COLO668 (cell line): Measurements from ENCODE around the gene DDX39A.
"Not testable (repeated sequence)": the region's sequence is repeated elsewhere in the genome, so short reads cannot be mapped to it uniquely, and the experiment has no call there.

ENCODE experiments used
- DNase-seq: peaks from one replicate; lab custom pipeline; 2025; ENCODE audit not compliant: unreplicated experiment; lab: John Stamatoyannopoulos, UW

The DDX39A gene

DNA sequence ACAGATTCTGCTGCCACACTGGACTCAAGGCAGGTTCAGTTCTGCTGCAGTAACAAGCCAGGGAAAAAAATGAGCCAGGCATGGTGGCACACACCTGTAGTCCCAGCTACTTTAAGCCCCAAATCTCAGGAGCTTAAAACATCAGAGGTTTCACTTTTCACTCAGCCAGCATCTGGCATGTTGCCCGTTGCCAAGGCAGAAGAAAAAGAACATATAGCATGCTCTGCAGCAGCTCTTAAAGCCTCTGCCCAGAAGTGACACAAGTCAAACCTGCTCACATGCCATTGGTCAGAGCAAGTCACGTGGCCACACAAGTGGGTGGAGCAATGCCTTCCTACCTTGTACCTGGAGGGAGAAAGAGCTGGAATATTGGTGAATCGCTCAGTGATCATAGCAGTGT lies 52.6 kb downstream of the DDX39A start:
- peak; percentile 48 for DNase-seq

DNA sequence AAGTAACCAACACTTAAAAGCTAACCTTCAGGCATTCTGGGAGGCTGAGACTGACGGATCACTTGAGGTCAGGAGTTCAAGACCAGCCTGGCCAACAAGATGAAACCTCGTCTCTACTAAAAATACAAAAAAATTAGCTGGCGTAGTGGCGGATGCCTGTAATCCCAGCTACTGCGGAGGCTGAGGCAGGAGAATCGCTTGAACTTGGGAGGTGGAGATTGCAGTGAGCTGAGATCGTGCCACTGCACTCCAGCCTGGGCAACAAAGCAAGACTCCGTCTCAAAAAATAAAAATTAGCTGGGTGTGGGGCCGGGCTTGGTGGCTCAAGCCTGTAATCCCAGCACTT lies 55.1 kb downstream of the DDX39A start:
- DNase-seq, result not testable (repeated sequence)

DNA sequence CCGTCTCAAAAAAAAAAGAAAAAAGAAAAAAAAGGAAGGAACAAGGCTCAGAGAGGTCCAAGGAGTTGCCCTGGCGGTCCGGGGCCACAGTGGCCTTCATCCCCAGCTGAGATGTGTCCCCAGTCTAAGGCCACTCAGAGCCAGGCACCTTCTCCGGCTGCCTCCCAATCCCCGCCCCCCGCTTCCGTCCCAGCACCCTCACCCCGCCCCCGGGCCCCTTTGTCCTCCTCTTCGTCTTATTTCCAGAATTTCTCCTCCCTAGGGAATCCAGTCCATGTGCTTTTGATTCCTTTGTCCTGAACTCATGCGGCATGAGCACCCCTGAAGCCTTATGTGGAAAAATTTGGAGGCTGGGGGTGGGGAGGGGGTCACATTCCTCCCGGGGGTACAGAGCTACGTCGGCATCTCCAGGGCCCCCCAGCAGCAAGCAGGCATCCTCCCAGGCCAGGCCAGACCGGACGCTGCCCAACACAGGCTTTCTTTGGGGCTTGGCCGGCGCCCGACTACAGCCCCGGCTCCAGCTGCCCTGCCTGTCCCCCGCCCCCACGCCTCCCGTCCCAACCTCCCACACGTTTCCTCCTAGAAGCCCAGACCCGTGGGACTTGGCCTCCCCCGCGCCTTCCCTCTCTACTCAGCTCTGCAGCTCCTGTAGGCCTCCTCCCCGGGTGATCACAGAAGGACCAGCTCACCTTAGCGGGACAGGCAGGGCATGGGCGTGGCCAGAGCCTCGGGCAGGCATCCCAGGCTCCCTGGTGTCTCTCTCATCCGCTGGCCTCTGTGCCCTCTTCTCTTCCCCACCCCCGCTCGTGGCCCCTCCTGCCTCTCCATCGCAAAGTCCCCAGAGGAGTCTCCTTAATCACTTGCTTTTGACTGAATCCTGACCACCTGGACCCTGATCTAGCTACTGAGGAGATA lies 55.7 kb downstream of the DDX39A start:
- peak; percentile 2 for DNase-seq

DNA sequence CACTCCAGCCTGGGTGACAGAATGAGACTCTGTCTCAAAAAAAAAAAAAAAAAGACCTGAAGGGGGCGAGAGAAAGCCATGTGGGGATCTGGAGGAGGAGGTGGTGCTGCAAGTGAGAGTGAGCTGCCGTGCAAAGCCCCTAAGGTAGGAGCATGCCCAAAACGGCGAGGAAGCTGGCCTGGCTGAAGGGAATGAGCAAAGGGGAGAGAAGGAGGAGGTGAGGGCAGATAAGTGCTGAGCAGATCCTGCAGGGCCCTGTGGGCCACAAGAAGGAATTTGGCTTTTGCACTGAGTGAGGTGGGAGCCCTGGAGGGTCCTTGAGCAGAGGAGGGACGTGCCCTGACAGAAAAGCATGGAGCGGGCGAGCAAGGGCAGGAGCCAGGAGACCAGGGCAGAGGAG lies 57.3 kb downstream of the DDX39A start:
- no peak for DNase-seq
